Esophagus (tissue), 2 donors: ENCODE data around the gene CAPN12. TPM values are rescaled to one million over a fixed set of nuclear protein-coding genes. Genes with fewer than 3 reads are reported as not detected.
"Not testable (repeated sequence)": the region's sequence is repeated elsewhere in the genome, so short reads cannot be mapped to it uniquely, and the experiment has no call there.

Experiments
- H3K27ac ChIP-seq, 2 donors: one replicate each; pipeline ENCODE4 v1.5.1; 2013; ENCODE audit warnings: low read depth in 2 of 2, mild to moderate bottlenecking in 2 of 2, inconsistent platforms in 1 of 2, low read length in 1 of 2, moderate library complexity in 1 of 2
- H3K27me3 ChIP-seq, 2 donors: one replicate each; pipeline ENCODE4 v1.6.1; 2013; ENCODE audit warnings: low read length in 2 of 2, control low read depth in 1 of 2, mild to moderate bottlenecking in 1 of 2; ENCODE audit not compliant: insufficient read depth in 2 of 2, control insufficient read depth in 1 of 2
- H3K36me3 ChIP-seq, 2 donors: one replicate each; pipeline ENCODE4 v1.6.1; 2013; ENCODE audit warnings: low read length in 1 of 2; ENCODE audit not compliant: control insufficient read depth in 2 of 2, insufficient read depth in 2 of 2
- H3K4me1 ChIP-seq, 2 donors: one replicate each; pipeline ENCODE4 v1.6.1; 2013; ENCODE audit warnings: low read length in 1 of 2; ENCODE audit not compliant: control insufficient read depth in 2 of 2, insufficient read depth in 2 of 2
- H3K4me3 ChIP-seq, 2 donors: one replicate each; pipeline ENCODE4 v1.5.1; 2013; ENCODE audit warnings: low read length in 2 of 2, mild to moderate bottlenecking in 2 of 2, low read depth in 1 of 2, moderate library complexity in 1 of 2
- H3K9me3 ChIP-seq, 2 donors: one replicate each; pipeline ENCODE4 v1.6.1; 2013; ENCODE audit warnings: mild to moderate bottlenecking in 2 of 2, low read depth in 1 of 2, low read length in 1 of 2, moderate library complexity in 1 of 2; ENCODE audit not compliant: control insufficient read depth in 2 of 2, insufficient read depth in 1 of 2
- WGBS, 2 donors: extraction: QIAGEN DNeasy Blood & Tissue Kit; methylation state at CpG; one replicate each; pipeline ENCODE4 v1.1.7; 2013; 5-methylcytosine and 5-hydroxymethylcytosine counted together
- polyA plus RNA-seq, 2 donors: library from polyadenylated mRNA; stranded (reverse); fragments of 200-250 nt; gene quantifications; one replicate each; pipeline ENCODE4 v1.2.3, GENCODE V29; 2013
- donor health status: healthy with polysubstance abuse.
- donor health status: Bipolar disorder and iron deficiency.

CAPN12 gene
- polyA plus RNA-seq, 2 donors = 4.1 to 12.3 TPM

DNA sequence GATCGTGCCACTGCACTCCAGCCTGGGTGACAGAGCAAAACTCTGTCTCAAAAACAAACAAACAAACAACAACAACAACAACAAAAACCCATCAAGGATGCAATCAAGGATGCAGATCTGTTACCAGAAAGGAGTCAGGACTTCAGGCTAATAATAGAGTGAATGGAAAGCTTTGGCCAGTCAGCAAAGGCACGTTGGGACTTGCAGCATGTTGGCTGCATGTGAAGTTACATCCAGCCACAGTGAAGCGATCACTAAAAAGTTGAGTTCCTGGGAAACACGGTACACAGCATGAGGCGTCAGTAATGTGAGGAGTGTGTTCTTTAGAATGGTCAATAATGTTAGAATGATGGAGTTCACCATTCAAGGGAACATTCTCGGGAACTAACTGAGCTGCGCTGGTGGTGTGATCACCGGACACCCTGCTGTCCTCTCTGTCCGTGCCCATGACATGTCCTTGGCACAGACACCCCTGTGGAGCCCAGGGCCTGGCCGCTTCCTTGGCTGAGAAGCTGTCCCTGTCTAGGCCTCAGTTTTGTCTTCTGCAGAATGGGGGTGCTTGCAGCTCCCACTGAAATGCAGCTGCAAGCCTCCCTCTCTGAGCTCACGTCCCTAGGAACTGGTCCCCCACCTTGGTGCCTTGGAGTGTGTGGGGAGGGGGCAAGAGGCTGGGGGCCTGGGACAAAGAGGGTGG, 42.4 kb upstream of the CAPN12 start:
- WGBS, 2 donors = 54 to 61% methylated on average over 11 of the region's 11 CpGs
- H3K4me1 ChIP-seq = peaks cover 3 to 8% of the 10 kb centered on the region in 2 donors
- H3K27me3 ChIP-seq = no peaks in the 10 kb centered on the region
- no peaks in the 10 kb centered on the region for H3K36me3 ChIP-seq
- H3K9me3 ChIP-seq = no peaks in the 10 kb centered on the region
- no peak overlapping the region for H3K4me3 ChIP-seq
- H3K27ac ChIP-seq = peak overlapping the region; percentile 85 to 87

DNA sequence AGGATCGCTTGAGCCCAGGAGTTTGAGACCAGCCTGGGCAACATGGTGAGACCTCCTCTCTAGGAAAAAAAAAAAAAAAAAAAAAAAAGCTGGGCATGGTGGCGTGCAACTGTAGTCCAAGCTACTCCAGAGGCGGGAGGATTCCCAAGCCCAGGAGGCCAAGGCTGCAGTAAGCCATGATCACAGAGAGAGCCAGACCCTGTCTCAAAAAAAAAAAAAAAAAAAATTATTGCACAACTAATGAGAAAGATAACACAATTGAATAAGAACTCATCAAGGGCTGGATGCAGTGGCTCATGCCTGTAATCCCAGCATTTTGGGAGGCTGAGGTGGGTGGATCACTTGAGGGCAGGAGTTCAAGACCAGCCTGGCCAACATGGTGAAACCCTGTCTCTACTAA, 41.8 kb upstream of the CAPN12 start:
- 92 to 94% methylated on average over 3 of the region's 3 CpGs for WGBS, 2 donors
- not testable (repeated sequence) for H3K4me1 ChIP-seq, H3K27ac ChIP-seq

DNA sequence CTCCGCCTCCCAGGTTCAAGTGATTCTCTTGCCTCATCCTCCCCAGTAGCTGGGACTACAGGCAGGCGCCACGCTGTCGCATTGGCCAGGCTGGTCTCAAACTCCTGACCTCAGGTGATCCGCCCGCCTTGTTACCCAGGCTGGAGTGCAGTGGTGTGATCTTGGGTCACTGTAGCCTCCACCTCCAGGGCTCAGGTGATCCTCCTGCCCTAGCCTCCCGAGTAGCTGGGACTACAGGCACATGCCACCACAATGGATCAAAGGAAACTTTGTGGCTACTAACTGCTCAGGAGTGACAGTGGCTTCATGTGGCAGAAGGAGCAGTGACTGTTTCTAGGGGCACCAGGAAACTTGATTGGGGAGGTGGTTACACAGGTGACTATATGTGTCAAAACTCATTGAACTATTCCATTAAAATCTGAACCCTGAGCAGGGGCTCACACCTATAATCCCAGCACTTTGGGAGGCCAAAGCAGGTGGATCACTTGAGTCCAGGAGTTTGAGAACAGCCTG, 41.0 kb upstream of the CAPN12 start:
- H3K4me1 ChIP-seq = peaks cover 3 to 8% of the 10 kb centered on the region in 2 donors
- WGBS, 2 donors = 95 to 97% methylated on average over 7 of the region's 7 CpGs
- H3K27ac ChIP-seq = no peak overlapping the region
- no peaks in the 10 kb centered on the region for H3K36me3 ChIP-seq
- H3K4me3 ChIP-seq = no peak overlapping the region
- no peaks in the 10 kb centered on the region for H3K27me3 ChIP-seq
- H3K9me3 ChIP-seq = no peaks in the 10 kb centered on the region

More for the DNA sequence above, 41.8 kb upstream of the CAPN12 start:
- H3K9me3 ChIP-seq, H3K4me3 ChIP-seq, H3K27me3 ChIP-seq, H3K36me3 ChIP-seq: not testable (repeated sequence)

DNA sequence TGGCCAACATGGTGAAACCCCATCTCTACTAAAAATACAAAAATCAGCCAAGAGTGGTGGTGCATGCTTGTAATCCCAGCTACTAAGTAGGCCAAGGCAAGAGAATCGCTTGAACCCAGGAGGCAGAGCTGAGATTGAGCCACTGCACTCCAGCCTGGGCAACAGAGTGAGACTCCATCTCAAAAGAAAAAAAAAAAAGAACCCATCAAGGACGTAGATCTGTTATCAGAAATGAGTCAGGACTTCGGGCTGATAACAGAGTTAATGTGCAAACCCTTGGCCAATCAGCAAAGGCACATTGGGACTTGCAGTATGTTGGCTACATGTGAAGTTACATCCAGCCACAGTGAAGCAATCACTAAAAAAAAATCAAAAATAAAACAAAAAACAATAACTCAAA, 40.0 kb upstream of the CAPN12 start:
- Histone ChIP-seq H3K27ac (no peak overlapping the region), H3K36me3 (no peaks in the 10 kb centered on the region), H3K27me3 (no peaks in the 10 kb centered on the region), H3K4me1 (peaks cover 3 to 8% of the 10 kb centered on the region in 2 donors), H3K4me3 (no peak overlapping the region), H3K9me3 (no peaks in the 10 kb centered on the region)
- 69 to 82% methylated on average over 3 of the region's 3 CpGs for WGBS, 2 donors

DNA sequence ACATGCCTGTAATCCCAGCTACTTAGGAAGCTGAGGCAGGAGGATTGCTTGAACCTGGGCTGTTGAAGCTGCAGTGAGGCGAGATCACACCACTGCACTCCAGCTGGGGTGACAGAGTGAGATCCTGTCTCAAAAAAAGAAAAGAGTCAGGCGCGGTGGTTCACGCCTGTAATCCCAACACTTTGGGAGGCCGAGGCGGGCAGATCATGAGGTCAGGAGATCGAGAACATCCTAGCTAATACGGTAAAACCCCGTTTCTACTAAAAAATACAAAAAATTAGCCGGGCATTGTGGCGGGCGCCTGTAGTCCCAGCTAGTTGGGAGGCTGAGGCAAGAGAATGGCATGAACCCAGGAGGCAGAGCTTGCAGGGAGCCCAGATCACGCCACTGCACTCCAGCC, 37.9 kb upstream of the CAPN12 start:
- not testable (repeated sequence) for H3K36me3 ChIP-seq, H3K4me3 ChIP-seq, H3K4me1 ChIP-seq, H3K27ac ChIP-seq, H3K9me3 ChIP-seq, H3K27me3 ChIP-seq
- WGBS, 2 donors = 90 to 94% methylated on average over 13 of the region's 13 CpGs

DNA sequence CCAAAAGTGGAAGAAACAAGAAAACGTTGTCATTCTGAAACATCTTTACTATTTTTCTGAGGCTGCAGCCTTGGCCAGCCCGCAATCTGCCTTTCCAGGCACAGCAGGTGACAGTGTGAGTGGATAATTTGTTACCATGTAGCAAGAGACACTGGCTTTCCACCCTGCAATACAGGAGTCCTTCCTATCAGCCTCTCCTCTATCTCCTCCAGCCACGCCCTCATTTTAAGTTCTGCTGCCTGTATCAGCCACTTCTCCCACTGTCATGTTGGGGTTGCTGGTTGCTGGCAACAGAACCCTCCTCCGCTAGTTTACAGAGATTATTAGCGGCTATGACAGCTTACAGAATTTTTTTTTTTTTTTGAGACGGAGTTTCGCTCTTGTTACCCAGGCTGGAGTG, 36.8 kb upstream of the CAPN12 start:
- H3K4me1 ChIP-seq = no peaks in the 10 kb centered on the region
- 70 to 83% methylated on average over 7 of the region's 7 CpGs for WGBS, 2 donors
- no peak overlapping the region for H3K4me3 ChIP-seq
- no peaks in the 10 kb centered on the region for H3K36me3 ChIP-seq
- H3K27ac ChIP-seq = no peak overlapping the region
- no peaks in the 10 kb centered on the region for H3K9me3 ChIP-seq
- H3K27me3 ChIP-seq = no peaks in the 10 kb centered on the region

DNA sequence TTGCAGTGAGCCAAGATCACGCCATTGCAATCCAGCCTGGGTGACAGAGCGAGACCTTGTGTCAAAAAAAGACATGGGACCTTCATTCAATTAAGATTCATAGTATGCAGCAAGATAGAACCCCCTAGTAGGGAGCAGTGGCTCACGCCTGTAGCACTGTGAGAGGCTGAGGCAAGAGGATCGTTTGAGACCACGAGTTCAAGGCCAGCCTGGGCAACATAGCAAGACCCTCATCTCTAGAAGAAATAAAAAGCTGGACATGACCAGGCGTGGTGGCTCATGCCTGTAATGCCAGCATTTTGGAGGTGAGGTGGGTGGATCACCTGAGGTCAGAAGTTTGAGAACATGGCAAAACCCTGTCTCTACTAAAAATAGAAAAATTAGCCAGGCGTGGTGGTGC, 36.2 kb upstream of the CAPN12 start:
- WGBS, 2 donors = 83 to 84% methylated on average over 7 of the region's 7 CpGs
- H3K4me3 ChIP-seq = no peak overlapping the region
- no peaks in the 10 kb centered on the region for H3K9me3 ChIP-seq
- no peaks in the 10 kb centered on the region for H3K27me3 ChIP-seq
- no peaks in the 10 kb centered on the region for H3K36me3 ChIP-seq
- H3K27ac ChIP-seq = no peak overlapping the region
- no peaks in the 10 kb centered on the region for H3K4me1 ChIP-seq

DNA sequence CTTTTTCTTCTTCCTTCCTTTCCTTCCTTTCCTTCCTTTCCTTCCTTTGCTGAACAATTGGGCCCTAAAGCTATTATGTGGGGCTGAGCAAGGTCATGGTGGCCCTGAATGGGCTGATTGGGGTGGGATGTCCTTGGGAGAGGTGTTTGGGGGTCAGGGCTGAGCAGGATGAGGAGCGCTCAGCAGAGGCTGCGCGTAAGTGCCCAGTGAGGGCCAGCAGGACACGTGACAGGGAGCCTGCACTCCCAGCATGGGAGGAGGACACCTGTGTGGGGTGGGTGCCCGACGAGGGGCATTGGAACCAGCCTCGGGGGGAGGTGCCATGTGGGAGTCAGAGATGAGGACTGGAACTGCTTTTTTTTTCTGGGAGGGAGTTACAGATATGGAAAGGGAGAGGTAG, 34.5 kb upstream of the CAPN12 start:
- no peaks in the 10 kb centered on the region for H3K27me3 ChIP-seq
- no peaks in the 10 kb centered on the region for H3K36me3 ChIP-seq
- H3K27ac ChIP-seq = no peak overlapping the region
- H3K9me3 ChIP-seq = no peaks in the 10 kb centered on the region
- peaks cover 0 to 10% of the 10 kb centered on the region in 2 donors for H3K4me1 ChIP-seq
- H3K4me3 ChIP-seq = no peak overlapping the region
- 65 to 76% methylated on average over 7 of the region's 7 CpGs for WGBS, 2 donors

DNA sequence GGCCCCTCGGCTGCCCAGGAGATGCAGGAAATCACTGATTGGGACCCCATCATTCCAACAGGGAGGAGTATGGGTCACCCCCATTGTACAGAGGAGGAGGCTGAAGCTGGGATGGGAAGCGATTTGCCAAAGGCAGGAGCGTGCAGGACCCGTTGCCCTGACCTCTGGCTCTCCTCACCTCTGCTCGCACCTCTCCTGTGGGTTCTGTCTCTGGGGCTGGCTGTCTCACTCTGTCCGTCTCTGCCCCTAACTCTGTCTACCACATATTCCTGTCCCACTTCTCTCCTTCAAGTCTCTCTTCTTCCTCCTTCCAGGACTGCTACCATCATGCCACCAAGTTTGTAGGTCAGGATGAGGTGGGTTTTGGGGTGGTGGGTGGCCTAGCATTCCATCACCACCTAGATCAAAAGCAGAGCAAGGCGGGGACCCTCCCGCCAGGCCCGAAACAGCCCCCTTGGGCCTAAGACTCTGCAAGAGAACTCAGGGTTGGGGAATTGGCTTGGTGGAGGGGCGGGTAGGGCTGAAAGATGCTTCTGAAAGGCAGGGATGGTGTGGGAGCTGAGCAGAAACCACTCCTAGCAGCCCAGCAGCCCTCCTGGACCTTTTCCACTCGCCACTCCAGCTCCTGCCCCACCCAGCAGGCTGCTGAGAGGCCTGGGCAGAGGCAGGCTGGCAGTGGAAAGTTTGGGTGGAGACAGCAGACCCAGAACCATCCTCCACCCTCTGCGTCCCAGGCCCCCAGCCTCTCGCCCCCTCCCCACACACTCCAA, 30.1 kb upstream of the CAPN12 start:
- Histone ChIP-seq H3K36me3 (no peaks in the 10 kb centered on the region), H3K4me3 (no peak overlapping the region), H3K27me3 (no peaks in the 10 kb centered on the region), H3K9me3 (no peaks in the 10 kb centered on the region), H3K27ac (peak overlapping the region; percentile 68 to 75), H3K4me1 (peaks cover 2 to 14% of the 10 kb centered on the region in 2 donors)
- 71 to 74% methylated on average over 13 of the region's 13 CpGs for WGBS, 2 donors
